ENCODE results near the gene GGTA1.

The GGTA1 gene

GRCh38 chr9:121499177-121499426 lies 542 bp downstream of the GGTA1 start:
- no peak for DNase-seq (ENCODE audit: low spot score)

- peak; percentile 69 for DNase-seq (ENCODE audit: low spot score)
These were observed 1.0 kb downstream of the GGTA1 start for GRCh38 chr9:121498487-121499176.

DNA sequence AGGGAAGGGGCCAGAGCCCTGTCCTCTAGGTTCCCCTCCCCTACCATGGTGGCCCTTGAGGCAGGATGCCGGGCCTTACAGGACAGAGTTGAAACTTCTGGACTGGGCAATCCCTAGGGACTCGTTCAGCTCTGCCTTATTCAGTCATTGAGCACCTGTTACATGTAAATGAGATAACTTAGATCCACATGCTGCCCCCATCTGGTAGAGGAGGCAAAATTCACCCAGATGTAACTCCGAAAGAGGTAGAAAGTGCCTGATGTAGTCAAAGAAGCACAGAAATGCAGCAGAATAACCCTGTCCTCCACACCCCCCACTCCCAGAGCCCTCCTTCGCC lies 1.5 kb downstream of the GGTA1 start:
- peak; percentile 93 for DNase-seq (ENCODE audit: low spot score)

- DNase-seq (ENCODE audit: low spot score), result no peak
These were observed 3.7 kb downstream of the GGTA1 start for GRCh38 chr9:121495976-121496375.

- no peak for DNase-seq (ENCODE audit: low spot score)
These were observed 5.5 kb downstream of the GGTA1 start for GRCh38 chr9:121494192-121494591.

GRCh38 chr9:121491111-121491510 lies 8.5 kb downstream of the GGTA1 start:
- no peak for DNase-seq (ENCODE audit: low spot score)

- DNase-seq (ENCODE audit: low spot score), result no peak
These were observed 10.3 kb downstream of the GGTA1 start for GRCh38 chr9:121489344-121489743.

GRCh38 chr9:121486043-121486442 lies 13.6 kb downstream of the GGTA1 start:
- DNase-seq (ENCODE audit: low spot score), result no peak

- no peak for DNase-seq (ENCODE audit: low spot score)
These were observed 14.0 kb downstream of the GGTA1 start for GRCh38 chr9:121485623-121486022.

- DNase-seq (ENCODE audit: low spot score), result no peak
These were observed 14.8 kb downstream of the GGTA1 start for GRCh38 chr9:121484651-121485446.

GRCh38 chr9:121483473-121484031 lies 16.1 kb downstream of the GGTA1 start:
- no peak for DNase-seq (ENCODE audit: low spot score)

- DNase-seq (ENCODE audit: low spot score), result peak; percentile 33
These were observed 16.6 kb downstream of the GGTA1 start for GRCh38 chr9:121483049-121483448.

- no peak for DNase-seq (ENCODE audit: low spot score)
These were observed 20.6 kb downstream of the GGTA1 start for GRCh38 chr9:121478816-121479676.

DNA sequence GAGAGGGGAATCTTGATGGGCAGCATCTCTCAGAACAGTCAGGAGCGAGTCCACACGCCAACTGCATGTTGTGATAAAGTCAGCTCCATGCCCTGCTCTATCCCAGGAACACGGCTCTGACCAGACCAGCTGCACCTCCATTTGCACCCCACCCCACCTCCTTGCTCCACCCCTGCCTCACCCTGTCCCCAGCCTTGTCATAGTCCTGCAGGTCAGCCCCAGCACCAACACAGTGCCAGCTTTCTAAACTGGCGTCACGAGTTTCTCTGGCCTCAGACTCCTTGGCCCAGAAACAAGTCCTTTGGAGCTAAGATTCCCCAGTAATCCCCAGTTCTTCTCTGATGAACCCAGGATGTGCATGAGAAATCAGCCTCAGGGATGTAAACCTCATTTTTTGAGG lies 23.5 kb downstream of the GGTA1 start:
- DNase-seq (ENCODE audit: low spot score), result no peak

GRCh38 chr9:121474231-121474947 lies 25.3 kb downstream of the GGTA1 start:
- DNase-seq (ENCODE audit: low spot score), result no peak

DNA sequence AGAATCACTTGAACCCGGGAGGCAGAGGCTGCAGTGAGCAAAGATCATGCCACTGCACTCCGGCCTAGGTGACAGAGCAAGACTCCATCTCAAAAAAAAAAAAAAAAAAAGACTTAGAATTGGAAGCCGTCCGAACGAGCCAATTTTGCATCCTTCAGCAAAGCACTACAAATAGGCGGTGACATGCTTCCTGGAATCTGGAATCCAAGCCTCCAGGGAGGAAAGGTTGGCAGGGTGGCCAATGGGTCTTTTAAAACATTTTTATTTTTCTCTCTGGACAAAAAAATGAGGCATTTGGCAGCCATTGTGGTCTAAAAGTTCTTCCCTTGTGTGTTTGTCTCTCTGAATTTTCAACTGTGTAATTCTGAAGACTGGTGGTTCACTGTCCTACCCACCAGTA lies 26.4 kb downstream of the GGTA1 start:
- no peak for DNase-seq (ENCODE audit: low spot score)

GRCh38 chr9:121472446-121472845 lies 27.2 kb downstream of the GGTA1 start:
- no peak for DNase-seq (ENCODE audit: low spot score)

- DNase-seq (ENCODE audit: low spot score), result no peak
These were observed 33.5 kb downstream of the GGTA1 start for GRCh38 chr9:121466142-121466541.

GRCh38 chr9:121464968-121465367 lies 34.7 kb downstream of the GGTA1 start:
- DNase-seq (ENCODE audit: low spot score), result no peak

DNA sequence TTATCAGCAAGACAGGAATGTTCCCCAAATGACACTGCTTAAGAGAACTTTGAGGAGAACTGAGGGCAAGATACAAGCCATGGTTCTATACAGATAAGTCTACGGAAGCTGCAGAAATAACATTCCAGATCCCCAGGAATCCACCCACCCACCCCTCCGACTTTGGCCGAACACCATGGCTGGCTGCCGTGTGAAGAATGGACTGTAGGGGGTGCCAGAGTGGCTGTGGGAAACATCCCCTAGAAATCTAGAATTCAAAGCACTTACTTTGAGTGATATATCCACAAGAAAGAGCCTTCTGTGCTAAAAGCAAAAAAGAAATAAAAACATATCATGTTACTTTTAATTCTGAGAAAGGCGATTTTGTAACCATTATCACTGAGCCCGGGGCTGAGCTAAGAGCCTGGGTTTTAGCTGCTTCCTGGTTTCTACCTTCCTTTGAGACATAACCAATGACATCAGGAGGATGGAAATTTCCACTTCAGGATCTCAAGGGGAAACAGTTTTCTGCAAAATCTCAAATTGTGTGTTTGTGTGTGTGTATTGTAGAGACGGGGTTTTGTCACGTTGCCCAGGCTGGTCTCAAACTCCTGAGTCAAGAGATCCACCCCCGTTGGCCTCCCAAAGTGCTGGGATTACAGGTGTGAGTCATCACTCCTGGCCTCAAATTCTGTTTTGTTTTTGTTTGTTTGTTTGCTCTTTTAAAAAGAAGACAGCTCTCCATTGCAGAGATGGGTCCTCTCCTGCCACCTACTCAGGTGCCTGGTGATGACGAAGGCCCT lies 36.4 kb downstream of the GGTA1 start:
- peak; percentile 78 for DNase-seq (ENCODE audit: low spot score)

DNA sequence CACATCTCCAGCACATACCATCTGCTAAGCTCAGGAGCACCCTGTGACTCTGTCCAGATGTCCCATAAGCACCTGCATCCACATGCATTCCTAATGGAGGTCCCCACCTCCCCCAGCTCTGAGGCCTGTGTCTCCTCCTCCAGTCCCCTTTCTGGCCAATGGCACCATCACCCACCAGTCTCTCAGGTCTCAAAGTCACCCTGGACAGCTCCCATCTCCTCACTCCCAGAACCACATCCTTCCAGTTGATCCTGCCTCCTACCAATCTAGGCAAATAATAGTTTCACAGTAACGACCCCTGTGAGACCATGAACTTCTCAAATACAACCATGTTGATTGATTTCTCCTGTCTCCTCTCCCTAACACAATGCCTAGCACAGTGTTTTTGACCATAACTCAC lies 40.1 kb downstream of the GGTA1 start:
- DNase-seq (ENCODE audit: low spot score), result peak; percentile 41

All from iPS-NIHi11 (cell line).